HepG2 (cell line): Measurements from ENCODE around the gene SAMD4B. TPM values are rescaled to one million over a fixed set of nuclear protein-coding genes. Genes with fewer than 3 reads are reported as not detected.
A peak's percentile ranks its signal among the peaks of the same experiment; 100 is the strongest.

Source experiments
- CBFB ChIP-seq: sonication (generic); formaldehyde crosslinking; IDR thresholded peaks from 2 replicates; pipeline ENCODE4 v1.4.0; 2020; ENCODE audit warnings: missing genetic modification reagents
- HDAC6 ChIP-seq: fragments of 200-600 bp; sonication (generic); IDR thresholded peaks from 2 replicates; pipeline ENCODE4 v1.7.0; 2017; ENCODE audit warnings: mild to moderate bottlenecking, antibody characterized with exemption, low read length, low read depth
- HMG20A ChIP-seq: IDR thresholded peaks from 2 replicates; pipeline ENCODE4 v1.6.1; 2016; ENCODE audit warnings: borderline replicate concordance
- ISX ChIP-seq: sonication (generic); formaldehyde crosslinking; conservative IDR thresholded peaks from 2 replicates; pipeline ENCODE4 v1.5.0; 2020; ENCODE audit warnings: missing genetic modification reagents
- MIER2 ChIP-seq: IDR thresholded peaks from 2 replicates; pipeline ENCODE4 v1.6.1; 2016; ENCODE audit warnings: missing biosample characterization, missing genetic modification reagents
- MZF1 ChIP-seq: sonication (generic); formaldehyde crosslinking; IDR thresholded peaks from 2 replicates; pipeline ENCODE4 v1.8.1; 2023; ENCODE audit warnings: mild to moderate bottlenecking, missing genetic modification reagents, borderline replicate concordance
- PHB2 ChIP-seq: fragments of 450-650 bp; IDR thresholded peaks from 2 replicates; pipeline ENCODE4 v1.6.1; 2018; ENCODE audit not compliant: partially characterized antibody
- RBM39 ChIP-seq: fragments of 200-400 bp; formaldehyde crosslinking; IDR thresholded peaks from one replicate; pipeline ENCODE4 v1.6.1; 2018; ENCODE audit warnings: antibody characterized with exemption, mild to moderate bottlenecking, low read depth, low read length; ENCODE audit not compliant: poor library complexity, severe bottlenecking
- ZBTB7B ChIP-seq: sonication (generic); formaldehyde crosslinking; IDR thresholded peaks from 2 replicates; pipeline ENCODE4 v1.4.0; 2020; ENCODE audit warnings: missing genetic modification reagents
- ZNF546 ChIP-seq: sonication (generic); formaldehyde crosslinking; conservative IDR thresholded peaks from 2 replicates; pipeline ENCODE4 v1.8.1; 2023; ENCODE audit warnings: mild to moderate bottlenecking, missing genetic modification reagents
- ZNF556 ChIP-seq: sonication (generic); formaldehyde crosslinking; IDR thresholded peaks from 2 replicates; pipeline ENCODE4 v1.4.0; 2020; ENCODE audit warnings: mild to moderate bottlenecking, missing genetic modification reagents, borderline replicate concordance
- ZNF569 ChIP-seq: sonication (generic); formaldehyde crosslinking; IDR thresholded peaks from 2 replicates; pipeline ENCODE4 v1.5.0; 2020; ENCODE audit warnings: mild to moderate bottlenecking, missing genetic modification reagents, moderate library complexity, borderline replicate concordance
- ZNF703 ChIP-seq: sonication (generic); formaldehyde crosslinking; IDR thresholded peaks from 2 replicates; pipeline ENCODE4 v1.5.1; 2020; ENCODE audit warnings: missing genetic modification reagents, mild to moderate bottlenecking, moderate library complexity, borderline replicate concordance
- ZSCAN30 ChIP-seq: sonication (generic); formaldehyde crosslinking; IDR thresholded peaks from 2 replicates; pipeline ENCODE4 v1.5.0; 2020; ENCODE audit warnings: mild to moderate bottlenecking, missing genetic modification reagents
- polyA plus RNA-seq, 8 experiments: library from polyadenylated mRNA; depleted of rRNA in 3 of 8; stranded (reverse) in 7 of 8; unstranded in 1 of 8; fragments of >200 nt; fragmentation: Illumina TruSeq in 4 of 8; extraction: Trizol in 4 of 8; gene quantifications; 2 replicates each; pipeline versions ENCODE4 v1.2.1 to v1.2.3, GENCODE V29; 2011 to 2016; ENCODE audit warnings: low read depth in 4 of 8, missing spikeins in 1 of 8, mixed read lengths in 1 of 8; ENCODE audit not compliant: insufficient read depth in 1 of 8
- total RNA-seq, 5 experiments: library from RNA; depleted of rRNA; stranded (reverse); fragments of >200 nt; fragmentation: Illumina TruSeq; extraction: Trizol; gene quantifications; 2 replicates each; pipeline ENCODE4 v1.2.3, GENCODE V29; 2016; ENCODE audit warnings: low read depth in 1 of 5
- TF ChIP-seq, protein P1 (sequence below): IDR thresholded peaks from 2 replicates; pipeline ENCODE4 v1.6.1; 2012; ENCODE audit warnings: low read length, improper control_type of control experiment
- TF ChIP-seq, protein P2 (sequence below): sonication (generic); formaldehyde crosslinking; IDR thresholded peaks from 2 replicates; pipeline ENCODE4 v1.5.1; 2020; ENCODE audit warnings: mild to moderate bottlenecking, missing genetic modification reagents, borderline replicate concordance
- TF ChIP-seq, protein P3 (sequence below): IDR thresholded peaks from 2 replicates; pipeline ENCODE4 v1.6.1; 2018; ENCODE audit warnings: missing genetic modification reagents
- TF ChIP-seq, protein P4 (sequence below): sonication (generic); formaldehyde crosslinking; IDR thresholded peaks from 2 replicates; pipeline ENCODE4 v1.4.0; 2020; ENCODE audit warnings: missing genetic modification reagents

Gene SAMD4B
- total and polyA plus RNA-seq, 2 of the 13 experiments (the other 11 are each of a cell fraction or from before 2014, with no cell fraction given): 26.0 to 31.8 TPM

DNA sequence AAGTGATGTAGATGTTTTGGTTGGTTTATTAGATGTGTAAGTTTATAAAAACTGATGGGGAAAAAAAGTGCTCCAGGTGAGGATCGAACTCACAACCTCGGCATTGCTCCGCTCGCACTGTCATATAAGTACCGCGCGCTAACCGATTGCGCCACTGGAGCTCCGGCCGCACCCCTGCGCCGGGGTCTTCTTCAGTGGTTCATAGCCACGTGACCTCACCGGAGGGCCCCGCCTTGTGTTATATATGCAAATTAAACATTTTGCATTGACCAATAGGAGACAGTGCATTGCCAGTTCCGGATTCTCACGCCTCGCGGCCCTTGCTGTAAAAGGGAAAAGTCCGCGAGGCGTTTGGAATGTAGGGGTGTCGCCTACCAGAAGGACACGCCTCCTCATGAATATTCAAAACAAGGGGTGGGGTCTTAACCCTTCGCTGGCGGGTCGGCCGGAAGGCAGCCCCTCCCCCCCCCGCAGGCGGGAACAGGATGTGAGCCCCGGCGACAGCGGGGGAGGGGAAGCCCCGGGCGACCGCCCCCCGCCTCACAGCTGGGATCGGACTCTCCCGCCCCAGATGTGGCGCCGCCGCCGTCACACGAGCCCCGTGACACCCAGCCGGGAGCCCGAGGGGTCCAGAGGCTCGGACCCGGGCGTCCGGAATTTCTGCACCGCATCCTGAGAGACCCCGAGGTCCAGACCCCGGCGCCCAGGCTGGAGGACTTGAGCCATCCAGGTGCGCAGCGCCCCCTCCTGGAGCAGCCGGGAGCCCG, 70.1 kb downstream of the SAMD4B start, which contains the start of gene PLEKHG2 (continued):
- TF ChIP-seq ZNF703 (no peak), ZSCAN30 (CRISPR knock-in tag) (0 out of 2 replicates have a peak, but pooled peaks have one; percentile 19), ZNF569 (no peak), HMG20A (CRISPR knock-in tag) (no peak), ZBTB7B (CRISPR knock-in tag) (peak; percentile 87), ZNF556 (CRISPR knock-in tag) (peak; percentile 52; the same call in 1 of the 2 replicates), CBFB (CRISPR knock-in tag) (peak; percentile 64), ZNF546 (CRISPR knock-in tag) (no peak), ISX (CRISPR knock-in tag) (no peak), HDAC6 (no peak), RBM39 (peak; percentile 47), PHB2 (no peak), MZF1 (CRISPR knock-in tag) (no peak), MIER2 (no peak)
- TF ChIP-seq, protein P1, sequence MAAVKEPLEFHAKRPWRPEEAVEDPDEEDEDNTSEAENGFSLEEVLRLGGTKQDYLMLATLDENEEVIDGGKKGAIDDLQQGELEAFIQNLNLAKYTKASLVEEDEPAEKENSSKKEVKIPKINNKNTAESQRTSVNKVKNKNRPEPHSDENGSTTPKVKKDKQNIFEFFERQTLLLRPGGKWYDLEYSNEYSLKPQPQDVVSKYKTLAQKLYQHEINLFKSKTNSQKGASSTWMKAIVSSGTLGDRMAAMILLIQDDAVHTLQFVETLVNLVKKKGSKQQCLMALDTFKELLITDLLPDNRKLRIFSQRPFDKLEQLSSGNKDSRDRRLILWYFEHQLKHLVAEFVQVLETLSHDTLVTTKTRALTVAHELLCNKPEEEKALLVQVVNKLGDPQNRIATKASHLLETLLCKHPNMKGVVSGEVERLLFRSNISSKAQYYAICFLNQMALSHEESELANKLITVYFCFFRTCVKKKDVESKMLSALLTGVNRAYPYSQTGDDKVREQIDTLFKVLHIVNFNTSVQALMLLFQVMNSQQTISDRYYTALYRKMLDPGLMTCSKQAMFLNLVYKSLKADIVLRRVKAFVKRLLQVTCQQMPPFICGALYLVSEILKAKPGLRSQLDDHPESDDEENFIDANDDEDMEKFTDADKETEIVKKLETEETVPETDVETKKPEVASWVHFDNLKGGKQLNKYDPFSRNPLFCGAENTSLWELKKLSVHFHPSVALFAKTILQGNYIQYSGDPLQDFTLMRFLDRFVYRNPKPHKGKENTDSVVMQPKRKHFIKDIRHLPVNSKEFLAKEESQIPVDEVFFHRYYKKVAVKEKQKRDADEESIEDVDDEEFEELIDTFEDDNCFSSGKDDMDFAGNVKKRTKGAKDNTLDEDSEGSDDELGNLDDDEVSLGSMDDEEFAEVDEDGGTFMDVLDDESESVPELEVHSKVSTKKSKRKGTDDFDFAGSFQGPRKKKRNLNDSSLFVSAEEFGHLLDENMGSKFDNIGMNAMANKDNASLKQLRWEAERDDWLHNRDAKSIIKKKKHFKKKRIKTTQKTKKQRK: no peak
- TF ChIP-seq, protein P2, sequence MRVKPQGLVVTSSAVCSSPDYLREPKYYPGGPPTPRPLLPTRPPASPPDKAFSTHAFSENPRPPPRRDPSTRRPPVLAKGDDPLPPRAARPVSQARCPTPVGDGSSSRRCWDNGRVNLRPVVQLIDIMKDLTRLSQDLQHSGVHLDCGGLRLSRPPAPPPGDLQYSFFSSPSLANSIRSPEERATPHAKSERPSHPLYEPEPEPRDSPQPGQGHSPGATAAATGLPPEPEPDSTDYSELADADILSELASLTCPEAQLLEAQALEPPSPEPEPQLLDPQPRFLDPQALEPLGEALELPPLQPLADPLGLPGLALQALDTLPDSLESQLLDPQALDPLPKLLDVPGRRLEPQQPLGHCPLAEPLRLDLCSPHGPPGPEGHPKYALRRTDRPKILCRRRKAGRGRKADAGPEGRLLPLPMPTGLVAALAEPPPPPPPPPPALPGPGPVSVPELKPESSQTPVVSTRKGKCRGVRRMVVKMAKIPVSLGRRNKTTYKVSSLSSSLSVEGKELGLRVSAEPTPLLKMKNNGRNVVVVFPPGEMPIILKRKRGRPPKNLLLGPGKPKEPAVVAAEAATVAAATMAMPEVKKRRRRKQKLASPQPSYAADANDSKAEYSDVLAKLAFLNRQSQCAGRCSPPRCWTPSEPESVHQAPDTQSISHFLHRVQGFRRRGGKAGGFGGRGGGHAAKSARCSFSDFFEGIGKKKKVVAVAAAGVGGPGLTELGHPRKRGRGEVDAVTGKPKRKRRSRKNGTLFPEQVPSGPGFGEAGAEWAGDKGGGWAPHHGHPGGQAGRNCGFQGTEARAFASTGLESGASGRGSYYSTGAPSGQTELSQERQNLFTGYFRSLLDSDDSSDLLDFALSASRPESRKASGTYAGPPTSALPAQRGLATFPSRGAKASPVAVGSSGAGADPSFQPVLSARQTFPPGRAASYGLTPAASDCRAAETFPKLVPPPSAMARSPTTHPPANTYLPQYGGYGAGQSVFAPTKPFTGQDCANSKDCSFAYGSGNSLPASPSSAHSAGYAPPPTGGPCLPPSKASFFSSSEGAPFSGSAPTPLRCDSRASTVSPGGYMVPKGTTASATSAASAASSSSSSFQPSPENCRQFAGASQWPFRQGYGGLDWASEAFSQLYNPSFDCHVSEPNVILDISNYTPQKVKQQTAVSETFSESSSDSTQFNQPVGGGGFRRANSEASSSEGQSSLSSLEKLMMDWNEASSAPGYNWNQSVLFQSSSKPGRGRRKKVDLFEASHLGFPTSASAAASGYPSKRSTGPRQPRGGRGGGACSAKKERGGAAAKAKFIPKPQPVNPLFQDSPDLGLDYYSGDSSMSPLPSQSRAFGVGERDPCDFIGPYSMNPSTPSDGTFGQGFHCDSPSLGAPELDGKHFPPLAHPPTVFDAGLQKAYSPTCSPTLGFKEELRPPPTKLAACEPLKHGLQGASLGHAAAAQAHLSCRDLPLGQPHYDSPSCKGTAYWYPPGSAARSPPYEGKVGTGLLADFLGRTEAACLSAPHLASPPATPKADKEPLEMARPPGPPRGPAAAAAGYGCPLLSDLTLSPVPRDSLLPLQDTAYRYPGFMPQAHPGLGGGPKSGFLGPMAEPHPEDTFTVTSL: no peak; the same call in 1 of the 2 replicates
- TF ChIP-seq, protein P3, sequence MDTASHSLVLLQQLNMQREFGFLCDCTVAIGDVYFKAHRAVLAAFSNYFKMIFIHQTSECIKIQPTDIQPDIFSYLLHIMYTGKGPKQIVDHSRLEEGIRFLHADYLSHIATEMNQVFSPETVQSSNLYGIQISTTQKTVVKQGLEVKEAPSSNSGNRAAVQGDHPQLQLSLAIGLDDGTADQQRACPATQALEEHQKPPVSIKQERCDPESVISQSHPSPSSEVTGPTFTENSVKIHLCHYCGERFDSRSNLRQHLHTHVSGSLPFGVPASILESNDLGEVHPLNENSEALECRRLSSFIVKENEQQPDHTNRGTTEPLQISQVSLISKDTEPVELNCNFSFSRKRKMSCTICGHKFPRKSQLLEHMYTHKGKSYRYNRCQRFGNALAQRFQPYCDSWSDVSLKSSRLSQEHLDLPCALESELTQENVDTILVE (CRISPR knock-in tag): peak; percentile 51; the same call in 1 of the 2 replicates
- TF ChIP-seq, protein P4, sequence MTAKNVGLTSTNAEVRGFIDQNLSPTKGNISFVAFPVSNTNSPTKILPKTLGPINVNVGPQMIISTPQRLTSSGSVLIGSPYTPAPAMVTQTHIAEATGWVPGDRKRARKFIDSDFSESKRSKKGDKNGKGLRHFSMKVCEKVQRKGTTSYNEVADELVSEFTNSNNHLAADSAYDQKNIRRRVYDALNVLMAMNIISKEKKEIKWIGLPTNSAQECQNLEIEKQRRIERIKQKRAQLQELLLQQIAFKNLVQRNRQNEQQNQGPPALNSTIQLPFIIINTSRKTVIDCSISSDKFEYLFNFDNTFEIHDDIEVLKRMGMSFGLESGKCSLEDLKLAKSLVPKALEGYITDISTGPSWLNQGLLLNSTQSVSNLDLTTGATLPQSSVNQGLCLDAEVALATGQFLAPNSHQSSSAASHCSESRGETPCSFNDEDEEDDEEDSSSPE (CRISPR knock-in tag): peak; percentile 89
